ENCODE results near the gene SPAG17.

Gene SPAG17

DNA sequence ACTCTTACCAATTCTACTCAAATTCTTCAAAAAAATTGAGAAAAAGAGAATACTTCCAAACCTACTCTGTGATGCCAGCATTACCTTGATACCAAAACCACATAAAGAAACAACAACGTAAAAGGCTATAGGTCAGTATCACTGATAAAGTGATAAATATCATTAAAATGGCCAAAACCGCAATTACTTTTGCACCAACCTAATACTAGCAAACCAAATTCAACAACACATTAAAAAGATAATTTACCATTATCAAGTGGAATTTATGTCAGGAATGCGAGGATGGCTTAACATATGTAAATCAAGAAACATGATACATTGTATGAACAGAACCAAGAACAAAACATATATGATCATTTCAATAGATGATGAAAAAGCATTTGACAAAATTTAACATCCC lies 7.0 kb downstream of the SPAG17 start:
- no peak for FAIRE-seq

DNA sequence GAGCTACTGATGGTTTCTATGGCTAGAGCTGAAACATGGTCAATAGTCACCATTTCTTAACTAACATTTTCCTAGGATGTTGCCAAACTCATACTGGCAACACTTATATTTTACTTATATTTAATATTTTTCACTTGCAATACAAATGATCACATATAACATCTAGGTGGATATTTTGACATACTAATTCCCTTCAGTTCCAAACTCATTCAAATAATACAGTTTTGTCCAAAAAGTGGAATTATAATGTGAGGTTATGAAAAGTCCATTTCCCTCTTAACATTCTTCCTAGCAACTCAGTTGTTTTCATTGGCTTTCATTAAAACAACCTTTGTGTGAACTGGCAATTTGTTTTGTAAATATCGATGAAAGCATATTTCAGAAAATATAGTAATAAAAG lies 16.0 kb downstream of the SPAG17 start:
- FAIRE-seq, result no peak
- DNase-seq (ENCODE audit: insufficient read length, low spot score), result no peak

More for the DNA sequence above, 7.0 kb downstream of the SPAG17 start:
- no peak for DNase-seq (ENCODE audit: insufficient read length, low spot score)

DNA sequence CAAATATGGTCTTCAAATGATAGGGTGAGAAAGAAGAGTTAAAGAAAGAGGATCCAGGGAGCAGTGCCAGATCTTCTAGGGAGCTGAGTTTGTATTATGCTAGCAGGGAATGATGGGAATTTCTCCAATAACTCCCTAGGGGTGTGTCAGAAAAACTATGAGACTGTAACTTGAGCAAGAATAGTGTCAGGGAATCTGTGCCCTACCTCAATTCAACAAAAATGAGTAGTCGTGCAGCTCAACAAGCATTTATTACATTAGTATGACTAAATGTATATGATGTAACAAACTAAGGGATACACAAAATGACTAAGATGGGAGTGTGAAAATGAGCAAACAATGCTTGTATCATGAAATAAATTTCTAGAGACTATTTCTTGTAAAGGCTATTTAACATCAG lies 24.2 kb downstream of the SPAG17 start:
- no peak for DNase-seq (ENCODE audit: insufficient read length, low spot score)
- FAIRE-seq, result no peak

DNA sequence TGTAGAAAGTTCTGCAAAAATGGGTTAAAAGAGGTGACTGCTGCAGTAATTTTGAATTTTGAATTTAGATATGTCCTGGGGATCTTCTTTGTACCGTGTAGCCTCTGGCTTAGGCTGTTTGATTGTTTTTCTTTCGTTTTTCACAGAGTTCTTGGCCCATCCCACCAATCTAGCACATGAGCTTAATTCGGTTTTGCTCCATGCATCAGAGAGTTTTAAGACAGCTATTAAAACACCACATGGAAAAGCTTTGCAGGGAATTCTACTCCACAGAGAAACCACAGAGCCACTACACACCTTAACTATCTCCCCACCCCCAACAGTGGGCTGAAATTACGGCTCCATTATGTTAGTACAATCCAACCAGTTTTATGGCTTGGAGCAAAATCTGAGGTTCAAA lies 25.5 kb downstream of the SPAG17 start:
- DNase-seq (ENCODE audit: insufficient read length, low spot score) (no peak), FAIRE-seq (no peak)

DNA sequence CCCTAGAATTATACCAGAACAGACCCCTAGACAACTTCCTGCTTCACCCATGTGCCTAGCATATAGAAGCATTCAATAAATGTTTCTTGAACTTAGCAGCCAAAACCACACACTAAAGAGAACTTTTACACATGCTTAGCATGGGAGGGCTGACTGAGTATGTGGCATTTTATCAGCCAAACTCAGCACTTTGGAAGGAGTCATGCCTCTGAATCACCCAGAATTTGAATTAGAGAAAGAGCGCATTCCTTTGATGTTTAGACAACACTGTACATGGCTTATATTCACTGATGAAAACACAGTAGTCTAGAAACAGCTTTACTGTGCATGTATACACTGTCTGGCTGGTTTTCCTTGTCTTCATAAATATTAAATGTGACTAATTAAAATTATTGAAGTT lies 26.1 kb downstream of the SPAG17 start:
- FAIRE-seq (no peak), DNase-seq (ENCODE audit: insufficient read length, low spot score) (no peak)

DNA sequence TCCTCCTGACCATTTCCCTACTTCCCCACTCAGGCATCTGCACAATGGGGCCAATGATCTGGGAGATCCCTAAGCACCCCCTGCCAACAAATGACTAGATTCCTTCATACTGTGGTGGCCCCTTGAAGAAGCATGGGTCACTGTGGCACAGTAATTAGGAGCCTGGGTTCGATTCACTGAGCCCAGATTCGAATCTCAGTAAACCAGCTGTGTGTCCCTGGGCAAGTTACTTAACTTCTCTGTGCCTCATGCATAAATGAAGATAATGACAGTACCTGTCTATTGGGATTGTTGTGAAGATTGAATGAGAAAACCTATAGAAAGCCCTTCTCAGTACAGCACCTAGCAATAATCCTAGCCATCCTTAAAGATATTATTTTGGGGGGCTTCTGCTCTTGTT lies 27.5 kb downstream of the SPAG17 start:
- DNase-seq (ENCODE audit: insufficient read length, low spot score) (no peak), FAIRE-seq (no peak)

DNA sequence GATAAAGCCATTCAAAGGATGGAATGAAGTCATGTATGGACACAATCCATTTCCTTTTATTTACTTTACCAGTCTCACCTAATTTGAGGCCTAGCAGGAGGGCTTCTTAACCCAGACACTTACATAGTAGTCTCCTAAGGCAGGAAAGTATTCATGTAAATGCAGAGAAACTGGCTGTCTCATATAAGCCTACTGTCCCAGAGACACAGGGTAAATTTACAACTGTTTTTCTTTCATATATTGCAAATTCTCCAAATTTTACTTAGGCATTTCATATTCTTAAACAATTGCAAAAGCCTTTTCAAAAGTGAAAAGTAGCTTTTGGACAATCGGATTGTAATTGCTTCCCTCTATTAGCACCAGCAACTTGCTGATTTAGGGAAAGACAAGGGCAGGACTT lies 29.9 kb downstream of the SPAG17 start:
- FAIRE-seq, result no peak
- no peak for DNase-seq (ENCODE audit: insufficient read length, low spot score)

DNA sequence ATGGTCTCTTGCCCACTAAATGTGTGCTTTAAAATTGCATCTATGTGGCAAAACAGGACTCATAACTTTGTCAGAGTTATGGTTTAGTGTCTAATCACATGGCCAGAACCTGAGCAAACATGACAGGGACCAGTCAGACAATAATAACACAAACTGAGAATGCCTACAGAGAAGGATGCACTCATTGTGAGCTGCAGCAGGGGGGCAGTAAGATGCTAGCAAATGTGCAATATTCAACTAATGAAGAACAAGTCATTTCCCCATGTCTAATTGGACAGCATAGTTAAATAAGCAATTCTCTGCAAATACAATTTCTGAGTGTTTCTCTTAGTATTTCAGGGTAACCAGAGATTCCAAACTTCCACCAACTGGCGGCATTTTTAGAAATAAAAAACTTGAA lies 30.8 kb downstream of the SPAG17 start:
- FAIRE-seq, result no peak
- DNase-seq (ENCODE audit: insufficient read length, low spot score), result no peak

DNA sequence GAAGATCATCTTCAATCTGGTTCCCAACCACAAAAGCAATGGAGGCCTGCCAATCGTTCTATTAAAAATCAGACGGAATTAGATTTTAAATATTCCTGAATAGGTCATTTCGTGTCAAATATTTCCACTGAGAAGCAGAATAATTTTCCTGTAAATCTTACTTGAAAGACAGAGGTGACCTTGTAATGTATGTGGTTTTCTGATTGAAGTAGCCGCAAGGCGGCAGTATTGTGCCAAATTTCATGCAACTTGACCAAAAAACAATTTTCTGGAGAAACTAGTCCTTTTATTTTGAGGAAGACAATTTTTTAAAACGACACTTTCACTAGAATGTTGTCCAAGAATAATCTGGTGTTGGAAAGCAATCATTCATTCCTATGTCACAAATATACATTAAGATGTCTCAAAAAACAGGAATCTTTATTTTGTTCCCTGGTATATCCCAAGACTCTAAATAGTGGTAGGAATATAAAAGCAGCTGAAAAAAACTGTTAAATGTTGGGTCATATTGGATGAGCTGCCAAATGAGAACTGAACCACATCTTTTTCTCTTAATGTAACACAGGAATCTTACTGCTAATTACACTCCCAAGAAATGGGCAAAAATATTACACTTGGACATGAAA lies 33.6 kb downstream of the SPAG17 start:
- no peak for FAIRE-seq
- peak; percentile 1 for DNase-seq (ENCODE audit: insufficient read length, low spot score)

DNA sequence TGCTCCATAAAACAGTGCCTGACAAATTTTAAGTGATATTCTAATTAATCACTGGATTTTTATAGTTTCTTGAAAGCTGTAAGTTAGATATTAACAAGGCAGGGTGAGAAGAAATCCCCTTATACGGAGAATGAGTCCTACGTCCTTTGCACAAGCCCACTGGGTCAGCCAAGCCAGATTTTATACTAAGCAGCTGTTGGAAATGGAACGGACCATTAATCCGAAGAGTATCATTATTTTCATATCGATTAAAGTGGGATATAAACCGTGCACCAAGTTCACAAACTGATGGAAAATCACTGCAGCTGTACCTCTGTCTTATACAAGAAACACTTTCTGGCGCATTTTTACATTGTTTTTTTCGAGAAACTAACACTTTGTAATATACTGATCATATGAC lies 35.2 kb downstream of the SPAG17 start:
- DNase-seq (ENCODE audit: insufficient read length, low spot score), result no peak
- FAIRE-seq, result no peak

DNA sequence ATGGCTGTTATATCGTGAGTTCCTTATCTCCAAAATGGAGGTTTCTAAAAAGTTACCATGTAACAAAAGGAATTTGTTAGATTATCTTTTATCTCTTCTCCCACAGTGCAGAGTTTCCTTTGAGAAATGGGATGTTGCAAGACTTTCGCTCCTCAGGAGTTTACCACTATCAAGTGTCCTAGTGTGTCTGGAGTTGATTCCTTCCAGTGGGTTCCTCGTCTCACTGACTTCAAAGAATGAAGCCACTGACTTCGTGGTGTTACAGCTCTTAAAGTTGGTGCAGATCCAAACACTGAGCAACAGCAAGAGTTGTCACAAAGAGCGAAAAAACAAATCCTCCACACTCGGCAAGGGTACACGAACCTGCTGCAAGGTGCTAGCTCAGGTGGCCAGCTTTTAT lies 37.0 kb downstream of the SPAG17 start:
- DNase-seq (ENCODE audit: insufficient read length, low spot score) (no peak), FAIRE-seq (no peak)

DNA sequence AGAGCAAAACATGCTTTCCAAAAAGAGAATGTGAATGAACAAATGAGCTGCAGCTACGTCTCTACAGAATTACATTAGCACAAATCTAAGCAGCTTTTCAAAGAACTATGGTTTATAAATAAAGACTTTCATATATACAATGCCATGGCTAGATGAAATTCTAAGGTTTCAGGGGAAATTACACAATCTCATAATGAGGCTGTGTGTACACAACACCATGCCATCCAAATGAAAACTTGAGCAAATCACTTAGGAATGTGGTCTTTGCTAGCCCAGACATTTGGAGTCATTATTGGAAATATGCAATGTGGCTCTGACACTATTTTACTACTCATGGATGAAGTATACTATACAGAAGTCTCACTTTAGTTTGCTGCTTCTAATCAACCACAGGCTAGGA lies 37.5 kb downstream of the SPAG17 start:
- DNase-seq (ENCODE audit: insufficient read length, low spot score), result no peak

DNA sequence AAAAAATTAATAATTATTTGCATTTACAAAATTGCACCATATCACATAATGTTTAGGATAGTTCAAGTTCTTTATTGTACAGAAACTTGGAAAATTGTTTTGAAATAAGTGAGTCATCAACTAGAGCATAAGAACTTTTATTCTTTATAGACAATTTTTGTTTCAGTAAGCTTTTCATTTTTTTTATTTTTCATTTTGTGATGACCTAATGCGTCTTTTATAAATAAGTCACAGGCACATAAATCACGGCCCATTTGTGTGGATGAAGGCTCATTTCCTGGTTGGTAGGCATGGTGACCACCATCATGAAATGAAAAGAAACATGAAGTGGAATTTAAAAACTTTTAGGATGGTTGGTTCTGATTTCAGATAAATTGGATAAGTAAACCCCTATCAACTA lies 39.3 kb downstream of the SPAG17 start:
- DNase-seq (ENCODE audit: insufficient read length, low spot score), result no peak

More for the DNA sequence above, 37.5 kb downstream of the SPAG17 start:
- no peak for FAIRE-seq

DNA sequence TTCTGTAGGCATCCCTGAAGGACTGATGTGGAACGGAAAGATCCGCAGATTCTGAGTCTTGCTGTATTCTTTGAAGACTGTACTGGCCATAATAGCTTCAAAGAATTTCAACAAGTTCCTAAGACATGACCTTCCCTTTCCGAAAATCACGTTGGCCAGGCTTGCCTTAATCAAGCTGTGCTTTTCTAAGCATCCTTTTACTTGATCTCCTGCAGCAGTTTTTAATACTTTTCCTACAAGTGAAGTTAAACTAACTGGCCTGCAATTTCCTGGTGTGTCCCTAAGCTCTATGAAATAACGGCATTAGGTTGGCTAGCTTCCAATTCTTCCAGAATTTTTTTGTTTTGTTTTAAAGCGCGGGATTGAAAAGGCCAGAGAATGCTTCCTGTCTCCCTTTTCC lies 40.3 kb downstream of the SPAG17 start:
- DNase-seq (ENCODE audit: insufficient read length, low spot score) (no peak), FAIRE-seq (no peak)

More for the DNA sequence above, 39.3 kb downstream of the SPAG17 start:
- FAIRE-seq, result no peak

DNA sequence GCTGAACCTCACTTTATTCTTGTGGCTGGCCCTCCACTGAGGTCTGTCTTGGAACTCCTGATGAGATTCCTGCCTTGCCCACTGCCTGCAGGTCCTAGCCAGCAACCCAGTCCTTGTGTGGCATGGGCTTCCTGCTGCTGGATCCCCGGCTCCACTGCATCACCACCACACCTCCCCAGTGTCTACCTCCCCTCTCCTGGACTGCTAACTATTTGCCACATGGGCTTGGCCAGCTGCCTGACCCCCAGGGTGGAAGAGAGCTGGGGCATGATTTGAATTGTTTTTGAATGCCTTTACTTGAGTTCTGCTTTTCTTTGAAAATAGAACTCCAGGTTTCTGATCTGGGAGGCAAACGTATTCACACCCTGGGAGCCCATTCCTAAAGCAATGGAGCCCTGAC lies 41.2 kb downstream of the SPAG17 start:
- DNase-seq (ENCODE audit: insufficient read length, low spot score), result no peak
- FAIRE-seq, result no peak

DNA sequence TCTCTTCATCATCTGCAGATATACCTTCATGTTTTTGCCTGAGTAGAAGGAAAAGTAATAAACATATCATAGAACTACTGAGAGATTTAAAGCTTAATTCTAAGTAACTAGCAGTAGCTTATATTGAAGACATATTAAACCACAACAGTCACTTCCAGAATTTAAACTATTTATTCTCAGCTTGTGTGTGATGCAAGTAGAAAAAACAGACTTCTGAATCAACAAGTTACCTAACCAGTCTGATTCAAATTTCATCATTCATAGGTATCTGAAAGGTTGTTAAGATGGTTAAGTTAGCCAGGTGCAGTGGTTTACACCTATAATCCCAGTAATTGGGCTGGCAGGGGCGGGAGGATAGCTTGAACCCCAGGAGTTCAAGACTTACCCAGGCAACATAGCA lies 41.9 kb downstream of the SPAG17 start:
- no peak for FAIRE-seq
- no peak for DNase-seq (ENCODE audit: insufficient read length, low spot score)

DNA sequence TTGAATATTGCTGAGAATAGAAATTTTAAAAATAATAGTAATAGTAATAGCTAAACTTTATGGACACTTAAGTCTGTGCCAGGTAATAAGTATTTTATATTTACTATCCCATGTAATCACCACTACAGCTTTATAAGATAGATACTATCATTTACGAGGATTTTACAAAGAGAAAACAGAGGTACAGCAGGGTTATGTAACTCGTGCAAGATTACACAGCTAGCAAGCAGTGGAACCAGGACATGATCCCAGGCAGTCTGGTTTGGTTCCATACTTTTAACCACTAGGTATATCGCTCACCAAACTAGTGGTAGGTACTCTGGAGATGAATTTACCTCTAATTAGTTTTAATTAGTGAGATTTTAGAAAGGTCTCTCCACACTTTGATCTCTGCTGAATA lies 42.5 kb downstream of the SPAG17 start:
- FAIRE-seq (no peak), DNase-seq (ENCODE audit: insufficient read length, low spot score) (no peak)

DNA sequence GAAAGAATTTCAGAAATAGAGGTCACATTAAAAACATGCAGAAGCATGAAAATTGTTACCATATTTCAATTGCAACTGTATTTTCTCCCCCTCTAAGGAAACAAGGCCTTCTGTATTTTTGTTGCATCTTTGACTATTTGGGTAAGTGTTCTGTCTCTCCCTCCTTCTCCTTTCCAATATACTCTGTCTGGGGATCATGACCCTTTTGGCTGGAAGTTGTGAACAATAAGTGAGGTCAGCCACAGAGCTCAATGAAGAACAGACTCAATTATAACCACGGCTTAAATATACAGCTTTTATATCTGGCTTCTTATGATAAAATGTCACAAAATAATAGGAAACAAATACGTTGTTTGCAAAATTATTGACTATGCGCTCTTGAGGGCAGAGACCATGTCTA lies 47.1 kb downstream of the SPAG17 start:
- no peak for DNase-seq (ENCODE audit: insufficient read length, low spot score)
- no peak for FAIRE-seq

DNA sequence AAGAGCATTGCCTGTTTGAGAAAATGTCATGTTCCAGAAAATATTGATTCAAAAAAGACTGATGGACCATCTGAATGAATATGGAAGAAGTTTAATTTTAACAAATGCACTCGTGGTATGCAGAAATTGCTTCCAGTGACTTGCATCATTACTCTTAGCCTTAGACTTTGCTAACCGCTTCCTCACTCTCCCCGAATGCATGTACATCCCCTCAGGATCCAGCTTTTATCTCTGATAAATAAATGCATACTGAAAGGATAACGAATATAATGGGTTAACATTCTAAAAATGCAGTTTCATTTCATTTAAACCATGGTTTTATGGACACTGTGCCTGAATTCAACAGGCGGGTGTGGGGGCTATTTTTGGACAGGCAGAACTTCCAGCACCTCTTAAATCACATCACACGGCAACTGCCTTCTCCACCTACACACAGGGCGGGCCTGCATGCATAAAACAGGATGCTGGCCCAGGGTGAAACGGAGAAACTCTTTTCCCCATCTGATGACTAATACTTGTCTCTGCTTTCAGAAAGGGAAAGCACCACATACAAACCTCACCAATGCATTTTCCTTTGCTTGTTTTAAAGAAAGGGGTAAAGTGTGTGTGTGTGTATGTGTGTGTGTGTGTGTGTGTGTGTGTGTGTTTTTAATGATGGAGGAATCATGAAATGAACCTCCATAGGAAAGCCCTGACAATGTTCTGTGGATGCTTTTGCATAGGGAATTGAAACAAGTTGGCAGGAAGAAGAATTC lies 48.7 kb downstream of the SPAG17 start:
- no peak for FAIRE-seq
- no peak for DNase-seq (ENCODE audit: insufficient read length, low spot score)

DNA sequence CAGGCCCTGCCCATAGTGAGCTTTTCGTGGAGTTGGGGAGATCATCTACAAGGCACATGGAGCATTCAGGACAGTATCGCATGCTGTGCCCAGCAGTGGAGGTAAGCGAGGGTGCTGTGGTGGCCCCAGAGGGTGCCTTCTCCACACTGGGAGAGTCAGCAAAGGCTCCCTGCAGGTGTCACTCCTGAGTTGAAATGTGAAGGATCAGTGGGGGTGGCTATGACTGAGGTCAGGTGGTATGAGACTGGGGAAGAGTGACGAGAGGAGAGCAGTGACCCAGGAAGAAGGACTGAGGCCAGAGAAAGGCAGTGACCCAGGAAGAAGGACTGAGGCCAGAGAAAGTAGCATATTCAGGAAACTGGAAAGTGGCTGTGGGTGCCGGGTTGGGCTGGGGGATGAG lies 53.0 kb downstream of the SPAG17 start:
- DNase-seq (ENCODE audit: insufficient read length, low spot score) (no peak), FAIRE-seq (no peak)

DNA sequence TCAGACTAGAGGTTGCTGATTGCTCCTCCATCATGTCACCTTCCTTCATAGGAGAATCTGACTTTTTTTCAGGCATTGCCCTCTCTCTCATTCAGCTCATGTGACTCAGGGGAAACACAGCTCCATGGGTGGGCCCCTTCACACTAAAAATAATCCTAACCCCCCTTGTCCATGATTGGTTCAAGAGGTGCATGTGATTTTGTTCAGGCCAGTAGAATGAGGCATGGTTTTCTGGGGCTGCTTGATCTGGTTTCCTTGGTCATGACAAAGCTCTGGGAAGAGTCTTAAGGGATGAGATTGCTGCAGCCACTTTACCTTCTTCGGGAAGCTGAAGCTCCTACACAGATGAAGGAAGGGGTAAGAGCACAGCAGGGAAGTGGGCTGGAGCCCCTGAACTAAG lies 56.3 kb downstream of the SPAG17 start:
- DNase-seq (ENCODE audit: insufficient read length, low spot score) (no peak), FAIRE-seq (no peak)

DNA sequence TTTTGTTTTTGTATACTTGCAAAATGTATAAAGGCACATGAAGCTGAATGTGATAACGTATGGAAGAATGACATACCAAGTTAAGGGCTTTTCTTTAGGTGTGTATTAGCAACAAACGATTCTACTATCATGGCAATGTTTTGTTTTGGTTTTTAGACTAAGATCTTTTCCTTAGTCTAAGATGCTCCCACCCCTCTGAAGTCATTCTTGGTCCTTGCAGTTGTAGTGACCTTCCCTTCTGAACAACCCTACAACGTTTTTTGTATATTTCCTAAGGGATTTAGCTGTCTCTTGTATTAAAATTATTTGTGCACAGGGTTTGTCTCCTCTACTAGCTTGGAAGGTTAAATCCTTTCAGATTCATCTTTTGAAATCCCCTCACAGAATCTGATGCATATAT lies 61.0 kb downstream of the SPAG17 start:
- DNase-seq (ENCODE audit: insufficient read length, low spot score) (no peak), FAIRE-seq (no peak)
